ENCODE results near the gene ST3GAL4.

Gene ST3GAL4

GRCh38 chr11:126430581-126431335, 75.3 kb downstream of the ST3GAL4 start:
- no peak for DNase-seq

GRCh38 chr11:126431401-126432064, 76.0 kb downstream of the ST3GAL4 start:
- no peak for DNase-seq

GRCh38 chr11:126432065-126432461, 76.6 kb downstream of the ST3GAL4 start:
- DNase-seq: no peak

- DNase-seq: no peak
Measured at GRCh38 chr11:126432525-126432924, 77.0 kb downstream of the ST3GAL4 start.

- no peak for DNase-seq
Measured at GRCh38 chr11:126433244-126433846, 77.9 kb downstream of the ST3GAL4 start.

- no peak for DNase-seq
Measured at GRCh38 chr11:126433989-126434949, 78.8 kb downstream of the ST3GAL4 start.

- no peak for DNase-seq
Measured at GRCh38 chr11:126434950-126435335, 79.5 kb downstream of the ST3GAL4 start.

- no peak for DNase-seq
Measured at GRCh38 chr11:126436209-126436755, 80.8 kb downstream of the ST3GAL4 start.

GRCh38 chr11:126437731-126438130, 82.2 kb downstream of the ST3GAL4 start:
- no peak for DNase-seq

- DNase-seq: no peak
Measured at GRCh38 chr11:126438272-126438671, 82.8 kb downstream of the ST3GAL4 start.

- DNase-seq: no peak
Measured at GRCh38 chr11:126438691-126439090, 83.2 kb downstream of the ST3GAL4 start.

- DNase-seq: peak; percentile 96
Measured at GRCh38 chr11:126440276-126440675, 84.8 kb downstream of the ST3GAL4 start.

- peak; percentile 97 for DNase-seq
Measured at GRCh38 chr11:126440792-126441514, 85.5 kb downstream of the ST3GAL4 start.

GRCh38 chr11:126443120-126443519, 87.6 kb downstream of the ST3GAL4 start:
- DNase-seq: peak; percentile 83

- DNase-seq: no peak
Measured at GRCh38 chr11:126444072-126444471, 88.6 kb downstream of the ST3GAL4 start.

- no peak for DNase-seq
Measured at GRCh38 chr11:126446581-126446980, 91.1 kb downstream of the ST3GAL4 start.

GRCh38 chr11:126450198-126450597, 94.7 kb downstream of the ST3GAL4 start:
- no peak for DNase-seq

GRCh38 chr11:126450806-126451205, 95.3 kb downstream of the ST3GAL4 start:
- no peak for DNase-seq

GRCh38 chr11:126451211-126451802, 95.8 kb downstream of the ST3GAL4 start:
- DNase-seq: no peak

- DNase-seq: peak; percentile 47
Measured at GRCh38 chr11:126452241-126453101, 97.0 kb downstream of the ST3GAL4 start.
